Measurements from ENCODE around the gene MINDY1.

MINDY1 gene

GRCh38 chr1:151043163-151043562 lies 36.5 kb upstream of the MINDY1 start:
- DNase-seq (ENCODE audit: low read depth), result no peak

DNA sequence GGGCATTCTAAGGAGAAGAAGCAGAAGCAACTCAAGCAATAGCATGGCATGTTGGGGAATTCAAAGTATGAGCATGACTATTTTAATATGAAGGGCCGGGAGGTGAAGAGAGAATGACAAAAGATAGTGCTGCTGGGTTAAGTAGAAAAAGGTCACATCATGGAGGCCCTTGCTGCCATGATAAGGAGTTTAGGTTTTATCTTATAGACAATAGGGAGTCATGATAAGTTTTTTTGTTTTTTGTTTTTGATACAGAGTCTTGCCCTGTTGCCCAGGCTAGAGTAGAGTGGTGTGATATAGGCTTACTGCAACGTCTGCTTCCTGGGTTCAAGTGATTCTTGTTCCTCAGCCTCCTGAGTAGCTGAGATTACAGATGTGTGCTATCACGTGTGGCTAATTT lies 32.8 kb upstream of the MINDY1 start:
- no peak overlapping the region for H3K9ac ChIP-seq (ENCODE audit: low read length)
- no peaks in the 10 kb centered on the region for H3K27me3 ChIP-seq (replicated peaks; ENCODE audit: control insufficient read depth, insufficient read depth, low read length)
- H3K9me3 ChIP-seq (ENCODE audit: control insufficient read depth, low read length), result no peaks in the 10 kb centered on the region
- H3K4me3 ChIP-seq (ENCODE audit: low read length), result no peak overlapping the region
- no peak for DNase-seq (ENCODE audit: low read depth)
- H3K4me1 ChIP-seq (ENCODE audit: control insufficient read depth, insufficient read depth, low read length), result no peaks in the 10 kb centered on the region
- H3K36me3 ChIP-seq (ENCODE audit: control insufficient read depth, insufficient read depth, low read length, severe bottlenecking), result peaks cover 14% of the 10 kb centered on the region

More at GRCh38 chr1:151043163-151043562, 36.5 kb upstream of the MINDY1 start:
- peaks cover 7% of the 10 kb centered on the region for H3K4me1 ChIP-seq (ENCODE audit: control insufficient read depth, insufficient read depth, low read length)
- no peak overlapping the region for H3K4me3 ChIP-seq (ENCODE audit: low read length)
- no peaks in the 10 kb centered on the region for H3K9me3 ChIP-seq (ENCODE audit: control insufficient read depth, low read length)
- peaks cover 5% of the 10 kb centered on the region for H3K36me3 ChIP-seq (ENCODE audit: control insufficient read depth, insufficient read depth, low read length, severe bottlenecking)
- no peak overlapping the region for H3K9ac ChIP-seq (ENCODE audit: low read length)
- H3K27me3 ChIP-seq (replicated peaks; ENCODE audit: control insufficient read depth, insufficient read depth, low read length), result no peaks in the 10 kb centered on the region

GRCh38 chr1:151037032-151037431 lies 30.3 kb upstream of the MINDY1 start:
- Histone ChIP-seq H3K4me3 (ENCODE audit: low read length) (no peak overlapping the region), H3K9ac (ENCODE audit: low read length) (no peak overlapping the region), H3K4me1 (ENCODE audit: control insufficient read depth, insufficient read depth, low read length) (no peaks in the 10 kb centered on the region), H3K27me3 (replicated peaks; ENCODE audit: control insufficient read depth, insufficient read depth, low read length) (no peaks in the 10 kb centered on the region), H3K9me3 (ENCODE audit: control insufficient read depth, low read length) (no peaks in the 10 kb centered on the region), H3K36me3 (ENCODE audit: control insufficient read depth, insufficient read depth, low read length, severe bottlenecking) (peaks cover 24% of the 10 kb centered on the region)
- DNase-seq (ENCODE audit: low read depth), result no peak

DNA sequence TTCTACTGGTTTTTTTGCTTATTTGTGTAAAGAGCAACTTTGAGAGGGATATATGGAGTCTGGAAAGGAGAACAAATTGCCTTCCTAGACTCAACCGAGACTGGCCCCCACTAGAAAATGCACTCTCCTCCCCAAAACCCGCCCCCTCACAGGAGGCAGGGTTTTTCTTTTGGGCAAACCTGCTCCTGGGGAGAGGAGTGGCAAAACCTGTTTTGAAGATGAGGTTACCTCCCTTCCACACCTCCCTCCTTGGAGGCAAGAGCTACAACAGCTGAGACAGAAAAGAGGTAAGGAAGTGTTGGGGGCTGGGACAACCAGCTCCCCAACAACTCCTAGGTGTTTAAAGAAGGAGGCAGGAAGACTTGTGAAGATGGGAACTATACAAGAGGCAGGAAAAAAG lies 29.7 kb upstream of the MINDY1 start, which contains the start of gene BNIPL:
TSS of gene BNIPL (plus strand) at position 231 of the 400 bp plus-strand sequence. CDS start at position 371, 140 bp downstream.
- no peak within 1 kb of the TSS for H3K9ac ChIP-seq (ENCODE audit: low read length)
- H3K4me3 ChIP-seq (ENCODE audit: low read length), result no peak within 1 kb of the TSS
- H3K4me1 ChIP-seq (ENCODE audit: control insufficient read depth, insufficient read depth, low read length), result no peaks in the 10 kb centered on the region
- H3K27me3 ChIP-seq (replicated peaks; ENCODE audit: control insufficient read depth, insufficient read depth, low read length), result no peaks in the 10 kb centered on the region
- no peak for DNase-seq (ENCODE audit: low read depth)
- H3K9me3 ChIP-seq (ENCODE audit: control insufficient read depth, low read length), result no peaks in the 10 kb centered on the region
- H3K36me3 ChIP-seq (ENCODE audit: control insufficient read depth, insufficient read depth, low read length, severe bottlenecking), result peaks cover 29% of the 10 kb centered on the region

DNA sequence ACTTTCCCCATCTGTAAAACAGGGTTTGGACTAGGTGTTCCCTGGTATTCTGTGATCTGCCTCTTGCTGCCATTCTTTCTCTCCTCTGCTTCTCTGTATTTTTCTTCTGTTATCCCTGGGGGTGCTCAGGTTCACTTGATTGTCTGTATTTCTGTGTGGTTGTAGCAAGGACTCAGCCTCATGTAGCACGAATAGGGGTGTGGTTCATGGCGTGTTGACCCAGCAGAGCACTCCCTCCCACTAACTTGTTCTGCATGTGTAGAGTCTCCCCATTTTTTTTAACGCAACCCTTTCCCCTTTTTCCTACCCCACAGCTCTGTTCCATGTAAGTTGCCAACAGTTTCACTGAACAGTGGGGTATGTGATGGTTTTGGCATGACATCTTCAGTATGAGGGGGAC lies 28.5 kb upstream of the MINDY1 start:
- DNase-seq (ENCODE audit: low read depth), result no peak
- Histone ChIP-seq H3K4me3 (ENCODE audit: low read length) (no peak overlapping the region), H3K27me3 (replicated peaks; ENCODE audit: control insufficient read depth, insufficient read depth, low read length) (no peaks in the 10 kb centered on the region), H3K9me3 (ENCODE audit: control insufficient read depth, low read length) (no peaks in the 10 kb centered on the region), H3K9ac (ENCODE audit: low read length) (no peak overlapping the region), H3K36me3 (ENCODE audit: control insufficient read depth, insufficient read depth, low read length, severe bottlenecking) (peaks cover 36% of the 10 kb centered on the region), H3K4me1 (ENCODE audit: control insufficient read depth, insufficient read depth, low read length) (no peaks in the 10 kb centered on the region)

GRCh38 chr1:151032164-151032563 lies 25.5 kb upstream of the MINDY1 start:
- Histone ChIP-seq H3K9ac (ENCODE audit: low read length) (no peak overlapping the region), H3K9me3 (ENCODE audit: control insufficient read depth, low read length) (no peaks in the 10 kb centered on the region), H3K36me3 (ENCODE audit: control insufficient read depth, insufficient read depth, low read length, severe bottlenecking) (peaks cover 54% of the 10 kb centered on the region), H3K4me1 (ENCODE audit: control insufficient read depth, insufficient read depth, low read length) (no peaks in the 10 kb centered on the region), H3K4me3 (ENCODE audit: low read length) (no peak overlapping the region), H3K27me3 (replicated peaks; ENCODE audit: control insufficient read depth, insufficient read depth, low read length) (no peaks in the 10 kb centered on the region)
- DNase-seq (ENCODE audit: low read depth), result no peak

DNA sequence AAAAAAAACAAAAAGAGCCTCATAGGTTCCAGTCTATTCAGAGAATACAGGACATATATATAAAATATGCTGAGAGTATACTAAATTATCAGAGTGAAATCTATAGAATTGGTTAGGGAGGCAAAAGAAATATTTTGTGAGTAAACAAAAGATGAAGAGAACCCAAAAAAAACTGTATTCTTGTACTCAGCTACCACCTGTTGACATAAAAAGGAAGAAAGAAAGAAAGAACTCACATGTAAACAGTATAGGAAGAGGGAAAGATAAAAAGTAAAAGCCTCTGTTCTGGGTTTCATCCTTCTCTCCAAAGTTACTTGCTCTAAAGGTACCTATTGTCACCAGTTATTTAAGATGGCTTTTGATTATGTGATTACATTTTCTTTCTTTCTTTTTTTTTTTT lies 19.8 kb upstream of the MINDY1 start:
- H3K4me1 ChIP-seq (ENCODE audit: control insufficient read depth, insufficient read depth, low read length), result no peaks in the 10 kb centered on the region
- no peaks in the 10 kb centered on the region for H3K27me3 ChIP-seq (replicated peaks; ENCODE audit: control insufficient read depth, insufficient read depth, low read length)
- no peak for DNase-seq (ENCODE audit: low read depth)
- peaks cover 52% of the 10 kb centered on the region for H3K36me3 ChIP-seq (ENCODE audit: control insufficient read depth, insufficient read depth, low read length, severe bottlenecking)
- H3K9ac ChIP-seq (ENCODE audit: low read length), result no peak overlapping the region
- H3K9me3 ChIP-seq (ENCODE audit: control insufficient read depth, low read length), result no peaks in the 10 kb centered on the region
- H3K4me3 ChIP-seq (ENCODE audit: low read length), result no peak overlapping the region

- no peak overlapping the region for H3K9ac ChIP-seq (ENCODE audit: low read length)
- H3K27me3 ChIP-seq (replicated peaks; ENCODE audit: control insufficient read depth, insufficient read depth, low read length), result no peaks in the 10 kb centered on the region
- H3K36me3 ChIP-seq (ENCODE audit: control insufficient read depth, insufficient read depth, low read length, severe bottlenecking), result peaks cover 39% of the 10 kb centered on the region
- H3K4me1 ChIP-seq (ENCODE audit: control insufficient read depth, insufficient read depth, low read length), result no peaks in the 10 kb centered on the region
- H3K9me3 ChIP-seq (ENCODE audit: control insufficient read depth, low read length), result no peaks in the 10 kb centered on the region
- DNase-seq (ENCODE audit: low read depth), result peak; percentile 78
- no peak overlapping the region for H3K4me3 ChIP-seq (ENCODE audit: low read length)
Measured at GRCh38 chr1:151024540-151025146, 17.9 kb upstream of the MINDY1 start.

- Histone ChIP-seq H3K9ac (ENCODE audit: low read length) (peak overlapping the region; percentile 55), H3K9me3 (ENCODE audit: control insufficient read depth, low read length) (no peaks in the 10 kb centered on the region), H3K4me1 (ENCODE audit: control insufficient read depth, insufficient read depth, low read length) (peaks cover 45% of the 10 kb centered on the region), H3K4me3 (ENCODE audit: low read length) (peak overlapping the region; percentile 57), H3K27me3 (replicated peaks; ENCODE audit: control insufficient read depth, insufficient read depth, low read length) (no peaks in the 10 kb centered on the region), H3K36me3 (ENCODE audit: control insufficient read depth, insufficient read depth, low read length, severe bottlenecking) (peaks cover 9% of the 10 kb centered on the region)
- DNase-seq (ENCODE audit: low read depth), result no peak
Measured at GRCh38 chr1:151013518-151013917, 6.8 kb upstream of the MINDY1 start.

GRCh38 chr1:151012684-151013471 lies 6.2 kb upstream of the MINDY1 start:
- Histone ChIP-seq H3K36me3 (ENCODE audit: control insufficient read depth, insufficient read depth, low read length, severe bottlenecking) (peaks cover 3% of the 10 kb centered on the region), H3K4me1 (ENCODE audit: control insufficient read depth, insufficient read depth, low read length) (peaks cover 48% of the 10 kb centered on the region), H3K9ac (ENCODE audit: low read length) (peak overlapping the region; percentile 55), H3K27me3 (replicated peaks; ENCODE audit: control insufficient read depth, insufficient read depth, low read length) (no peaks in the 10 kb centered on the region), H3K4me3 (ENCODE audit: low read length) (peak overlapping the region; percentile 57), H3K9me3 (ENCODE audit: control insufficient read depth, low read length) (no peaks in the 10 kb centered on the region)
- DNase-seq (ENCODE audit: low read depth), result no peak

- no peaks in the 10 kb centered on the region for H3K36me3 ChIP-seq (ENCODE audit: control insufficient read depth, insufficient read depth, low read length, severe bottlenecking)
- DNase-seq (ENCODE audit: low read depth), result no peak
- no peaks in the 10 kb centered on the region for H3K27me3 ChIP-seq (replicated peaks; ENCODE audit: control insufficient read depth, insufficient read depth, low read length)
- H3K9me3 ChIP-seq (ENCODE audit: control insufficient read depth, low read length), result no peaks in the 10 kb centered on the region
- peaks cover 59% of the 10 kb centered on the region for H3K4me1 ChIP-seq (ENCODE audit: control insufficient read depth, insufficient read depth, low read length)
- H3K4me3 ChIP-seq (ENCODE audit: low read length), result no peak overlapping the region
- no peak overlapping the region for H3K9ac ChIP-seq (ENCODE audit: low read length)
Measured at GRCh38 chr1:151011154-151011850, 4.6 kb upstream of the MINDY1 start.
